ENCODE data around the gene FDX2. TPM values are rescaled to one million over a fixed set of nuclear protein-coding genes. Genes with fewer than 3 reads are reported as not detected.

The FDX2 gene
- total and polyA plus RNA-seq, 2 experiments from 2014 or later = 28.7 to 35.0 TPM

DNA sequence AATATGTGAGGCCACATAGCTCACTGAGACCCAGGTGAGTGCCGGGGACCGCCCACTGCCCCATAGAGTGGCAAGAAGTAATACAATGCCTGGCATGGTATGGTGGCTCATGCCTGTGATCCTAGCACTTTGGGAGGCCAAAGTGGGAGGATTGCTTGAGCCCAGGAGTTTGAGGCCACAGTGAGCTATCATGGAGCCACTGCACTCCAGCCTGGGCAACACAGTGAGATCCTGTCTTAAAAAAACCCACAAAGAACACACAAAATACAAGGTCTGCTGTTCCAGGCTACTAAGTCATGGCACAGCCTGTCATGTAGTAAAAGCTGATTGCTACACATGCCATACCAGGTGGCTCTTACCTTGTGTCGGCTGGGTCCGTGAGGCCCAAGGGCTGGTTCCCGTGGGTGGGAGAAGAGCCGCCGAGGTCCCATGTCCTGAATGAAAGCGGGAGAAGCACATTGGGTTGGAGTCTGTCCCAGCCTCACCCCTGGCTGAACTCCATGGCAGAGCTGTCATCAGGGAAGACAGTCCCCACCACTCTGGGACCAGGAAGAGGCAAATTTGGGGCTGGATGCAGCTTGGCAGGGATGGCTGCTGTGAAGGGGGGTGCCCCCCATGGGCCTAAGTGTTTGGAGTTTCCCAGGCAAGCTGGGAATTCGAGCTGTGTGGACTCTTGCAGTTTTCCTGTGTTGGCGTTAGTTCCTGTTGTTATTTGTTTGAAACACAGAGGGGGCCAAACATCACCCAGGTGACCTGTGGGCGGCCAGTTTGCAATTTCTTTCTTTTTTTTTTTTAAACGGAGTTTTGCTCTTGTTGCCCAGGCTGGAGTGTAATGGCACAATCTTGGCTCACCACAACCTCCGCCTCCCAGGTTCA, 3.2 kb upstream of the FDX2 start (continued):
- TF ChIP-seq, protein P1, sequence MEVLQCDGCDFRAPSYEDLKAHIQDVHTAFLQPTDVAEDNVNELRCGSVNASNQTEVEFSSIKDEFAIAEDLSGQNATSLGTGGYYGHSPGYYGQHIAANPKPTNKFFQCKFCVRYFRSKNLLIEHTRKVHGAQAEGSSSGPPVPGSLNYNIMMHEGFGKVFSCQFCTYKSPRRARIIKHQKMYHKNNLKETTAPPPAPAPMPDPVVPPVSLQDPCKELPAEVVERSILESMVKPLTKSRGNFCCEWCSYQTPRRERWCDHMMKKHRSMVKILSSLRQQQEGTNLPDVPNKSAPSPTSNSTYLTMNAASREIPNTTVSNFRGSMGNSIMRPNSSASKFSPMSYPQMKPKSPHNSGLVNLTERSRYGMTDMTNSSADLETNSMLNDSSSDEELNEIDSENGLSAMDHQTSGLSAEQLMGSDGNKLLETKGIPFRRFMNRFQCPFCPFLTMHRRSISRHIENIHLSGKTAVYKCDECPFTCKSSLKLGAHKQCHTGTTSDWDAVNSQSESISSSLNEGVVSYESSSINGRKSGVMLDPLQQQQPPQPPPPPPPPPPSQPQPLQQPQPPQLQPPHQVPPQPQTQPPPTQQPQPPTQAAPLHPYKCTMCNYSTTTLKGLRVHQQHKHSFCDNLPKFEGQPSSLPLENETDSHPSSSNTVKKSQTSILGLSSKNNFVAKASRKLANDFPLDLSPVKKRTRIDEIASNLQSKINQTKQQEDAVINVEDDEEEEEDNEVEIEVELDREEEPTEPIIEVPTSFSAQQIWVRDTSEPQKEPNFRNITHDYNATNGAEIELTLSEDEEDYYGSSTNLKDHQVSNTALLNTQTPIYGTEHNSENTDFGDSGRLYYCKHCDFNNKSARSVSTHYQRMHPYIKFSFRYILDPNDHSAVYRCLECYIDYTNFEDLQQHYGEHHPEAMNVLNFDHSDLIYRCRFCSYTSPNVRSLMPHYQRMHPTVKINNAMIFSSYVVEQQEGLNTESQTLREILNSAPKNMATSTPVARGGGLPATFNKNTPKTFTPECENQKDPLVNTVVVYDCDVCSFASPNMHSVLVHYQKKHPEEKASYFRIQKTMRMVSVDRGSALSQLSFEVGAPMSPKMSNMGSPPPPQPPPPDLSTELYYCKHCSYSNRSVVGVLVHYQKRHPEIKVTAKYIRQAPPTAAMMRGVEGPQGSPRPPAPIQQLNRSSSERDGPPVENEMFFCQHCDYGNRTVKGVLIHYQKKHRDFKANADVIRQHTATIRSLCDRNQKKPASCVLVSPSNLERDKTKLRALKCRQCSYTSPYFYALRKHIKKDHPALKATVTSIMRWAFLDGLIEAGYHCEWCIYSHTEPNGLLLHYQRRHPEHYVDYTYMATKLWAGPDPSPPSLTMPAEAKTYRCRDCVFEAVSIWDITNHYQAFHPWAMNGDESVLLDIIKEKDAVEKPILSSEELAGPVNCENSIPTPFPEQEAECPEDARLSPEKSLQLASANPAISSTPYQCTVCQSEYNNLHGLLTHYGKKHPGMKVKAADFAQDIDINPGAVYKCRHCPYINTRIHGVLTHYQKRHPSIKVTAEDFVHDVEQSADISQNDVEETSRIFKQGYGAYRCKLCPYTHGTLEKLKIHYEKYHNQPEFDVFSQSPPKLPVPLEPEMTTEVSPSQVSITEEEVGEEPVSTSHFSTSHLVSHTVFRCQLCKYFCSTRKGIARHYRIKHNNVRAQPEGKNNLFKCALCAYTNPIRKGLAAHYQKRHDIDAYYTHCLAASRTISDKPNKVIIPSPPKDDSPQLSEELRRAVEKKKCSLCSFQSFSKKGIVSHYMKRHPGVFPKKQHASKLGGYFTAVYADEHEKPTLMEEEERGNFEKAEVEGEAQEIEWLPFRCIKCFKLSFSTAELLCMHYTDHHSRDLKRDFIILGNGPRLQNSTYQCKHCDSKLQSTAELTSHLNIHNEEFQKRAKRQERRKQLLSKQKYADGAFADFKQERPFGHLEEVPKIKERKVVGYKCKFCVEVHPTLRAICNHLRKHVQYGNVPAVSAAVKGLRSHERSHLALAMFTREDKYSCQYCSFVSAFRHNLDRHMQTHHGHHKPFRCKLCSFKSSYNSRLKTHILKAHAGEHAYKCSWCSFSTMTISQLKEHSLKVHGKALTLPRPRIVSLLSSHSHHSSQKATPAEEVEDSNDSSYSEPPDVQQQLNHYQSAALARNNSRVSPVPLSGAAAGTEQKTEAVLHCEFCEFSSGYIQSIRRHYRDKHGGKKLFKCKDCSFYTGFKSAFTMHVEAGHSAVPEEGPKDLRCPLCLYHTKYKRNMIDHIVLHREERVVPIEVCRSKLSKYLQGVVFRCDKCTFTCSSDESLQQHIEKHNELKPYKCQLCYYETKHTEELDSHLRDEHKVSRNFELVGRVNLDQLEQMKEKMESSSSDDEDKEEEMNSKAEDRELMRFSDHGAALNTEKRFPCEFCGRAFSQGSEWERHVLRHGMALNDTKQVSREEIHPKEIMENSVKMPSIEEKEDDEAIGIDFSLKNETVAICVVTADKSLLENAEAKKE (CRISPR knock-in tag; IDR thresholded peaks at IDR 0.05) = no peak

DNA sequence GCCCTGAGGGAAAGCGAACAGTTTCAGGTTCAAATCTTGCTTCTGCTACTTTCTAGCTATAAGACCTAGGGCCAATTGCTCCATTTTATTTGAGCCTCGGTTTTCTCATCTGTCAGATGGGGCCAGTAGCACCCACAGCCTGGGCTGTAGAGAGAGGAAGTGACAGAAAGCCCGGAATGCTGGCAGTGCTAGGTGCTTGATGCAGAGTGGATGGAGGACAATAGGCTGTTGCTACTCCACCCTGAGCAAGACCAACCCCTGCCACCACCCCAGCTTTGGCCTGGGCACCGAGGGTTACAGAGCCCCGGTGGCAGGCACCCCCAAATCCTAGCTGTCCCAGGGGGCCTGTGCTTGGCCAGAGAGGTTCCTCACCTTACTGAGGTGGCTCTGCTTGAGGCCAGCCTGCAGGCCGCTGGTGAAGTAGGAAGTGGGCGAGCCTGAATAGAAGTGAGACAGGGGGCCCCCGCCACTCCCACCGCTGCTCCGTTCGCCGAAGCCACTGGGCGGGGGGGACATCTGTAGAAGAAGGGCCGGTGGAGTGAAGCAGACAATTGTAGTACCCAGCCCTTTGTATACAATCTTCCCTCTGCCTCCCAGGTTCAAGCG, 2.1 kb upstream of the FDX2 start:
- no peak overlapping the region for H3K4me3 ChIP-seq
- H3K36me3 Mint-ChIP-seq (ENCODE audit: low read depth) = peaks cover 35% of the 10 kb centered on the region
- peaks cover 10% of the 10 kb centered on the region; the same call in 1 of the 2 replicates for H3K36me3 ChIP-seq (ENCODE audit: insufficient read depth)
- TF ChIP-seq STAT1 (IDR thresholded peaks at IDR 0.05; ENCODE audit: unreplicated experiment) (no peak), ZNF331 (CRISPR knock-in tag; IDR thresholded peaks at IDR 0.05; ENCODE audit: low read depth) (no peak), ZNF114 (CRISPR knock-in tag; IDR thresholded peaks at IDR 0.05) (no peak), CREB1 (CRISPR knock-in tag; IDR thresholded peaks at IDR 0.05; ENCODE audit: low read depth) (no peak), NANOG (IDR thresholded peaks at IDR 0.05; ENCODE audit: borderline replicate concordance) (no peak), POLR2AphosphoS5 (IDR thresholded peaks at IDR 0.05; ENCODE audit: low read depth) (no peak), EZH2phosphoT487 (IDR thresholded peaks at IDR 0.05; ENCODE audit: unreplicated experiment) (no peak), JUNB (IDR thresholded peaks at IDR 0.05; ENCODE audit: unreplicated experiment) (no peak)
- TF ChIP-seq, protein P2, sequence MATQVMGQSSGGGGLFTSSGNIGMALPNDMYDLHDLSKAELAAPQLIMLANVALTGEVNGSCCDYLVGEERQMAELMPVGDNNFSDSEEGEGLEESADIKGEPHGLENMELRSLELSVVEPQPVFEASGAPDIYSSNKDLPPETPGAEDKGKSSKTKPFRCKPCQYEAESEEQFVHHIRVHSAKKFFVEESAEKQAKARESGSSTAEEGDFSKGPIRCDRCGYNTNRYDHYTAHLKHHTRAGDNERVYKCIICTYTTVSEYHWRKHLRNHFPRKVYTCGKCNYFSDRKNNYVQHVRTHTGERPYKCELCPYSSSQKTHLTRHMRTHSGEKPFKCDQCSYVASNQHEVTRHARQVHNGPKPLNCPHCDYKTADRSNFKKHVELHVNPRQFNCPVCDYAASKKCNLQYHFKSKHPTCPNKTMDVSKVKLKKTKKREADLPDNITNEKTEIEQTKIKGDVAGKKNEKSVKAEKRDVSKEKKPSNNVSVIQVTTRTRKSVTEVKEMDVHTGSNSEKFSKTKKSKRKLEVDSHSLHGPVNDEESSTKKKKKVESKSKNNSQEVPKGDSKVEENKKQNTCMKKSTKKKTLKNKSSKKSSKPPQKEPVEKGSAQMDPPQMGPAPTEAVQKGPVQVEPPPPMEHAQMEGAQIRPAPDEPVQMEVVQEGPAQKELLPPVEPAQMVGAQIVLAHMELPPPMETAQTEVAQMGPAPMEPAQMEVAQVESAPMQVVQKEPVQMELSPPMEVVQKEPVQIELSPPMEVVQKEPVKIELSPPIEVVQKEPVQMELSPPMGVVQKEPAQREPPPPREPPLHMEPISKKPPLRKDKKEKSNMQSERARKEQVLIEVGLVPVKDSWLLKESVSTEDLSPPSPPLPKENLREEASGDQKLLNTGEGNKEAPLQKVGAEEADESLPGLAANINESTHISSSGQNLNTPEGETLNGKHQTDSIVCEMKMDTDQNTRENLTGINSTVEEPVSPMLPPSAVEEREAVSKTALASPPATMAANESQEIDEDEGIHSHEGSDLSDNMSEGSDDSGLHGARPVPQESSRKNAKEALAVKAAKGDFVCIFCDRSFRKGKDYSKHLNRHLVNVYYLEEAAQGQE (IDR thresholded peaks at IDR 0.05; ENCODE audit: unreplicated experiment) = no peak

More for the DNA sequence above, 2.1 kb upstream of the FDX2 start:
- peaks cover 6% of the 10 kb centered on the region for H3K79me2 ChIP-seq (replicated peaks; ENCODE audit: insufficient read depth)
- H4K20me1 ChIP-seq (replicated peaks; ENCODE audit: insufficient read depth) = peaks cover 3% of the 10 kb centered on the region; the same call in 1 of the 2 replicates
- H3K9me3 Mint-ChIP-seq = no peaks in the 10 kb centered on the region
- no peak overlapping the region for H3K4me3 Mint-ChIP-seq
- H3K27me3 Mint-ChIP-seq (ENCODE audit: insufficient read depth, low read depth, poor library complexity) = peaks cover 9% of the 10 kb centered on the region
- H3K27ac ChIP-seq (ENCODE audit: low read depth) = no peak overlapping the region
- no peak for DNase-seq (ENCODE audit: low spot score)
- H3K9me2 ChIP-seq (ENCODE audit: insufficient read depth) = no peaks in the 10 kb centered on the region
- no peak overlapping the region for H2AFZ ChIP-seq
- peaks cover 13% of the 10 kb centered on the region; the same call in 2 of the 3 replicates for H3K4me1 Mint-ChIP-seq
- peaks cover 12% of the 10 kb centered on the region; the same call in 1 of the 2 replicates for H3K4me1 ChIP-seq (ENCODE audit: insufficient read depth)
- H3F3A ChIP-seq (replicated peaks; ENCODE audit: low read depth) = peaks cover 12% of the 10 kb centered on the region
- no peaks in the 10 kb centered on the region for H3K27me3 ChIP-seq (ENCODE audit: insufficient read depth)
- no peak overlapping the region for H3K27ac Mint-ChIP-seq
- ATAC-seq = no peak
- H3K4me2 ChIP-seq = no peak overlapping the region
